ENCODE results near the gene SPTLC2. TPM values are rescaled to one million over a fixed set of nuclear protein-coding genes. Genes with fewer than 3 reads are reported as not detected.

The SPTLC2 gene
- total RNA-seq, 1 donor from 2014 or later = 23.1 TPM

DNA sequence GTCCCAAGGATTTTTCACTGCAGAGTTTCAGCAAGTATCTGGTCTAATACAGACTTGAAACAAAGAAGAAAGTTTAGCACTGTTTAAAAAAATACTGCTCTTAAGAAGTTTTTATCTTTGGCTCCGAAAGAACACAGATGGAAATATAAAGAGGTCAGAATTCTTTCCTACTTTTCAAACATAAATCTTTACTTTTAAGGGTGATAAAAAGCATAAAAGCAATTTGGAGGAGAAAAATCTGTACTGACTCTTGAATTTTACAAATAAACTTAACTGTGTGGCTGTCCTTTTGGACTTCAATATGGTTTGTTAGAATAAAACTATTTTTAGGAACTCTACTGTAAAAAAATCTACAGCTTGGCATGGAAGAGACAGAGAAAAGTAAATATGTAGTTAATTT is 90.2 kb downstream of the SPTLC2 start:
- Histone ChIP-seq H3K9me3 (no peaks in the 10 kb centered on the region), H3K27ac (no peak overlapping the region), H3K4me3 (no peak overlapping the region), H3K4me1 (no peaks in the 10 kb centered on the region), H3K27me3 (no peaks in the 10 kb centered on the region), H3K36me3 (peaks cover 0 to under 1% of the 10 kb centered on the region in 2 donors)
- no peak for DNase-seq (ENCODE audit: extremely low spot score in 2 of 2)
- TF ChIP-seq, protein P1, sequence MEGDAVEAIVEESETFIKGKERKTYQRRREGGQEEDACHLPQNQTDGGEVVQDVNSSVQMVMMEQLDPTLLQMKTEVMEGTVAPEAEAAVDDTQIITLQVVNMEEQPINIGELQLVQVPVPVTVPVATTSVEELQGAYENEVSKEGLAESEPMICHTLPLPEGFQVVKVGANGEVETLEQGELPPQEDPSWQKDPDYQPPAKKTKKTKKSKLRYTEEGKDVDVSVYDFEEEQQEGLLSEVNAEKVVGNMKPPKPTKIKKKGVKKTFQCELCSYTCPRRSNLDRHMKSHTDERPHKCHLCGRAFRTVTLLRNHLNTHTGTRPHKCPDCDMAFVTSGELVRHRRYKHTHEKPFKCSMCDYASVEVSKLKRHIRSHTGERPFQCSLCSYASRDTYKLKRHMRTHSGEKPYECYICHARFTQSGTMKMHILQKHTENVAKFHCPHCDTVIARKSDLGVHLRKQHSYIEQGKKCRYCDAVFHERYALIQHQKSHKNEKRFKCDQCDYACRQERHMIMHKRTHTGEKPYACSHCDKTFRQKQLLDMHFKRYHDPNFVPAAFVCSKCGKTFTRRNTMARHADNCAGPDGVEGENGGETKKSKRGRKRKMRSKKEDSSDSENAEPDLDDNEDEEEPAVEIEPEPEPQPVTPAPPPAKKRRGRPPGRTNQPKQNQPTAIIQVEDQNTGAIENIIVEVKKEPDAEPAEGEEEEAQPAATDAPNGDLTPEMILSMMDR (IDR thresholded peaks at IDR 0.05) = no peak
- TF ChIP-seq POLR2A (IDR thresholded peaks at IDR 0.05) = no peak
- no peak for TF ChIP-seq POLR2AphosphoS5 (IDR thresholded peaks at IDR 0.05; ENCODE audit: insufficient read depth in 1 of 2, low read depth in 1 of 2)
- intact Hi-C loops (cut with DNase I) = no loop called here

GRCh38 chr14:77524536-77524935 is 91.9 kb downstream of the SPTLC2 start:
- H3K4me3 ChIP-seq = no peak overlapping the region
- no peak for DNase-seq (ENCODE audit: extremely low spot score in 2 of 2)
- H3K27me3 ChIP-seq = no peaks in the 10 kb centered on the region
- H3K36me3 ChIP-seq = peaks cover 0 to 14% of the 10 kb centered on the region in 2 donors
- no peak overlapping the region for H3K27ac ChIP-seq
- intact Hi-C loops (cut with DNase I) = no loop called here
- TF ChIP-seq POLR2A (IDR thresholded peaks at IDR 0.05) = no peak
- TF ChIP-seq, protein P1 (IDR thresholded peaks at IDR 0.05) = no peak
- TF ChIP-seq POLR2AphosphoS5 (IDR thresholded peaks at IDR 0.05; ENCODE audit: insufficient read depth in 1 of 2, low read depth in 1 of 2) = no peak
- no peaks in the 10 kb centered on the region for H3K9me3 ChIP-seq
- H3K4me1 ChIP-seq = no peaks in the 10 kb centered on the region

GRCh38 chr14:77523109-77523508 is 93.3 kb downstream of the SPTLC2 start:
- DNase-seq (ENCODE audit: extremely low spot score in 2 of 2) = no peak
- Histone ChIP-seq H3K27ac (no peak overlapping the region), H3K36me3 (peaks cover 0 to 24% of the 10 kb centered on the region in 2 donors), H3K4me3 (no peak overlapping the region), H3K27me3 (no peaks in the 10 kb centered on the region), H3K4me1 (no peaks in the 10 kb centered on the region), H3K9me3 (no peaks in the 10 kb centered on the region)
- TF ChIP-seq, protein P1 (IDR thresholded peaks at IDR 0.05) = no peak
- no peak for TF ChIP-seq POLR2A (IDR thresholded peaks at IDR 0.05)
- TF ChIP-seq POLR2AphosphoS5 (IDR thresholded peaks at IDR 0.05; ENCODE audit: insufficient read depth in 1 of 2, low read depth in 1 of 2) = no peak
- intact Hi-C loops (cut with DNase I) = no loop called here

GRCh38 chr14:77520555-77520954 is 95.9 kb downstream of the SPTLC2 start:
- Histone ChIP-seq H3K9me3 (no peaks in the 10 kb centered on the region), H3K36me3 (peaks cover 0 to 38% of the 10 kb centered on the region in 2 donors), H3K27me3 (no peaks in the 10 kb centered on the region), H3K27ac (no peak overlapping the region), H3K4me1 (no peaks in the 10 kb centered on the region), H3K4me3 (no peak overlapping the region)
- intact Hi-C loops (cut with DNase I) = no loop called here
- DNase-seq (ENCODE audit: extremely low spot score in 2 of 2) = no peak
- TF ChIP-seq POLR2A (IDR thresholded peaks at IDR 0.05) = no peak
- TF ChIP-seq, protein P1 (IDR thresholded peaks at IDR 0.05) = no peak
- no peak for TF ChIP-seq POLR2AphosphoS5 (IDR thresholded peaks at IDR 0.05; ENCODE audit: insufficient read depth in 1 of 2, low read depth in 1 of 2)

DNA sequence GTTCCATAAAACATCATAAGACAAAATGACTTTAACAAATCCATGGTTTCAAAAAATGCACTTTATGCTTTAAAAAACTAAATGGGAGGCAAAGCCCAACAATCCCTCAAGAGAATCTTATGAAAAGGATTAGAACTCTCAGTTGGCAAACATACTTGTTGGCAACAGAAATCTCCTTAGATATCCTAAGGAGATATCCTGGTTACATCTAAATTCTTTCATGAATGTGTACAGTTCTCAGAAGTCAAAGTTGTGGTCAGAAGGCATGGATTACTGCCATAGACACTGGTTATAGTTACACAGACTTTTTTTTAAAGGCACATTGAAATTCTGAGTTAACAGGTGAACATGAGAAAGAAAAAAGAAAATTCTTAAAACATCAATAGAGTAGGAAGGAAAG is 100.3 kb downstream of the SPTLC2 start:
- Histone ChIP-seq H3K27ac (no peak overlapping the region), H3K27me3 (no peaks in the 10 kb centered on the region), H3K4me3 (no peak overlapping the region), H3K36me3 (peaks cover 0 to 47% of the 10 kb centered on the region in 2 donors), H3K9me3 (no peaks in the 10 kb centered on the region), H3K4me1 (no peaks in the 10 kb centered on the region)
- no peak for DNase-seq (ENCODE audit: extremely low spot score in 2 of 2)
- no peak for TF ChIP-seq POLR2A (IDR thresholded peaks at IDR 0.05)
- TF ChIP-seq, protein P1 (IDR thresholded peaks at IDR 0.05) = no peak
- no peak for TF ChIP-seq POLR2AphosphoS5 (IDR thresholded peaks at IDR 0.05; ENCODE audit: insufficient read depth in 1 of 2, low read depth in 1 of 2)
- intact Hi-C loops (cut with DNase I) = no loop called here
